ENCODE results near the gene FCGR2B. TPM values are rescaled to one million over a fixed set of nuclear protein-coding genes. Genes with fewer than 3 reads are reported as not detected.
"Not testable (repeated sequence)": the region's sequence is repeated elsewhere in the genome, so short reads cannot be mapped to it uniquely, and the experiment has no call there.

FCGR2B gene
- total RNA-seq, result 43.4 TPM
- long read RNA-seq, transcript FCGR2B-201 (7 exons, 1,440 nt), result major isoform, 10 of 18 reads
- long read RNA-seq, partial matches to known transcripts, result 4 of 18 reads
- long read RNA-seq, other reads (novel, unspliced or antisense), result 4 of 18 reads

GRCh38 chr1:161662684-161663339, at the start of gene FCGR2B:
FCGR2B (plus strand) TSS chr1:161663143; CDS start chr1:161663242, 99 bp downstream.
- DNase-seq (ENCODE audit: low spot score), result not testable (repeated sequence)

DNA sequence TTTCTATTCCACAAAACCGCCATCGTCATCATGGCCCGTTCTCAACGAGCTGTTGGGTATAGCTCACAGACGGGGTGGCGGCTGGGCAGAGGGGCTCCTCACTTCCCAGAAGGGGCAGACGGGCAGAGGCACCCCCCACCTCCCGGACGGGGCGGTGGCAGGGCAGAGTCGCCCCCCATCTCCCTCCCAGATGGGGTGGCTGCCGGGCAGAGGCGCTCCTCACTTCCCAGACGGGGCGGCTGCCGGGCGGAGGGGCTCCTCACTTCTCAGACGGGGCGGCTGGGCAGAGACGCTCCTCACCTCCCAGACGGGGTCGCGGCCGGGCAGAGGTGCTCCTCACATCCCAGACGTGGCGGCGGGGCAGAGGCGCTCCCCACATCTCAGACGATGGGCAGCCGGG, 46.5 kb upstream of the FCGR2B start:
- not testable (repeated sequence) for DNase-seq (ENCODE audit: low spot score)

GRCh38 chr1:161618517-161618916, 44.4 kb upstream of the FCGR2B start:
- DNase-seq (ENCODE audit: low spot score), result not testable (repeated sequence)

- not testable (repeated sequence) for DNase-seq (ENCODE audit: low spot score)
These were observed 42.5 kb upstream of the FCGR2B start for GRCh38 chr1:161620399-161620798.

DNA sequence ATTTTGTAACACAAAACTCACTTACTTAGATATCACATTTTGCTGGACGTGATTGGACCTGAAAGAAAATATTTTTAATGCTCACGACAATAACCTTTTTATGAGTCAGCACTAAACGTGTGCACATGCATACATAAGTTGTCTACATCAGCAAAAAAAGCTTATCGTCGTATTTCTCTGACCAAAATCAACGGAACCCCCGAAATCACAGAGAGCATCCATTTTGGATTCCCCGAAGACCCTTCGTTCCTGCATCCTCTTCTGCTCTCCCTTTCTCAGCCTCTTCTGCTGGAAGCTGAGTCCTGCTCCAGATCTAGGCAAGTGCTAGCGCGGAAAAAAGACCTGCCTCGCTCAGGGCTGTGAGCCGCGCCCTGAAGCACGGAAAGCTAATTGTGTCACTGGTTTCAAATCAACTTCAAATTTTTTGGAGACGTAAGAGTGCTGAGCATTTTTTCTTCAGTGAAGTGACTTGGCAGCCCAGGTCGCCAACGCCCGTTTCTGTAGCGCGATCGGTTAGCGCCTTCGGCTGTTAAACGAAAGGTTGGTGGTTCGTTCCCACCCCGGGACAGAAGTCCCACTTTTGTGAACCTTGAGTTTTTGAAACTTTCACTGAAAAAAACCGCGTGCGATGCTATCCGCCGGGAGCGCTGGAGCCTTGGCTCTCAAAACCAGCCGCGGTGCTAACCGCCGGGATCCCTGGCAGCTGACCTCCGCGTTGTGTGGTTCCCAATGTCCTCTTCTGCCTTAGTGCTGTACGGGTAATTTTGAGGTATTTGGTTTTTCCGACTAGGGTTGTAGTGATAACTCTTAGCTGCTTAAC, 41.6 kb upstream of the FCGR2B start:
- DNase-seq (ENCODE audit: low spot score), result not testable (repeated sequence)

DNA sequence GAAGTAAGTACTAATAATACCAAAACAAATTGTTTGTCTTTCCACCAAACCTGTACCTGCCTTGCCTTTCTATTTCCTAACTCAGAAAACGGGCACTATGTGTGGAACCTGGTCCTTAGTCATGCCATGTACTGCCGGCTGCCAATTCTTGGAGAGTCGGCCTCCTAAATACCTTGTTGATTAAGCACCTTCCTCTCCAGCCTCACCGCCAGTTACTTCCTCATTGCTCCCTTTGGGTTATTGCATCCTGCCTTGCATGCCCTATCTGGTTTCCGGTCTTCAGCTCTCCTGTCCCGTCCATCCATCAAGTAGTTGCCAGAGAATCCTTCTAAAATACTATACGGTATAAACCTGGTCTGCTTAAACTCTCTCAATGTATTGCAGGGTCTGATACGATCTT, 40.9 kb upstream of the FCGR2B start:
- not testable (repeated sequence) for DNase-seq (ENCODE audit: low spot score)

- DNase-seq (ENCODE audit: low spot score), result not testable (repeated sequence)
These were observed 39.4 kb upstream of the FCGR2B start for GRCh38 chr1:161623401-161624051.

DNA sequence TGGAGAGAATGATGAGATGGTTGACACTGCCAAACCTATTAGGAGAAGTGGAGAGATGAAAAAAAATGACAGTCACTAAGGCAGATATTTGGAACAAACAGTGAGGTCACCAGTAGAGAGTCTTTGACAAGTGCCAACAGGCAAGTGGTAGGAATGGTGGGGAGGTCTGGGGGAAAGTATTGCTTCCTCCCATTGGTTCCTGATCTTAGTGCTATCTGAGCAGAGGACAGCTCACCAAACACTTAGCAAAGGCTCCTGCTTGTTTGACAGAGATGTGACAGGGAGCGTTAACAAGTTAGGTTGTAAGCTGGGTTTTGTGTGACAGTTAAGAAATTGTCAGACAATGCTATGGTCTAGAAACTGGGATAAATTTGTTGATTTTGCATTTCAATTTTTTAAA, 38.3 kb upstream of the FCGR2B start:
- not testable (repeated sequence) for DNase-seq (ENCODE audit: low spot score)

DNA sequence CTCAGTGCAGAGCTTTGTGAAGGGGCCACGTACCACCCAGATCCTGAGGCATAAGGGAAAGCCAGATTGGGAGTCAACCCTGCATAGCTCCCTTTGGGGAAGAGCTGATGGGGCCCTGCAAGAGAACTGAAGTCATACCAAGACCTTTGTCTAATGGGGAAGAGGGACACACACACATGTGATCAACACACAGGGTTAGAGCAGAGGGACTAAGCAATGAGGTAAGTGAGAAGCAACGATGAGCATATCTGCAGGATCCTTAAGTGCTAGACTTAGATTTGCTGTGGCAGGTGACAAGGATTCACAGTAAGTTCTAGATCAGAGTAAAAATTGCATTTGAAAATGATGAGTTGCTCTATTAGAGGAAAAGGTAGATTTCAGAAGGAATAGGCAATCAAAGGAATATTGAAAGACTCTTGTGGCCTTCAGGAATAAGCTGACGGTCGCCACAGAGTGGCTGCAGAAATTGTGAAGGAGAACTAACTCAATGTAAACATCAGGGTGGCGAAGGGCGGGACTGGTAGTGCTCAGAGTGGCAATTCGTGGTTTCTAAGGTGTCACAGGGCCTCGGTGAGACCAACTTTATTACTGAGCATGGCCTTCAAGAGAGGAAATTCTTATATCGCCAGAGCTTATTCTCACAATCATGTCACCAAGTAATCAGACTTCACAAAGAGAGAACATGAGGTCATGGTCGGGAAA, 36.3 kb upstream of the FCGR2B start:
- DNase-seq (ENCODE audit: low spot score), result not testable (repeated sequence)

GRCh38 chr1:161630128-161630742, 32.7 kb upstream of the FCGR2B start:
- not testable (repeated sequence) for DNase-seq (ENCODE audit: low spot score)

GRCh38 chr1:161631076-161631475, 31.9 kb upstream of the FCGR2B start, which contains the start of gene FCGR3B:
FCGR3B (minus strand) TSS chr1:161631176; CDS start chr1:161631094, 82 bp downstream.
- DNase-seq (ENCODE audit: low spot score), result no peak

DNA sequence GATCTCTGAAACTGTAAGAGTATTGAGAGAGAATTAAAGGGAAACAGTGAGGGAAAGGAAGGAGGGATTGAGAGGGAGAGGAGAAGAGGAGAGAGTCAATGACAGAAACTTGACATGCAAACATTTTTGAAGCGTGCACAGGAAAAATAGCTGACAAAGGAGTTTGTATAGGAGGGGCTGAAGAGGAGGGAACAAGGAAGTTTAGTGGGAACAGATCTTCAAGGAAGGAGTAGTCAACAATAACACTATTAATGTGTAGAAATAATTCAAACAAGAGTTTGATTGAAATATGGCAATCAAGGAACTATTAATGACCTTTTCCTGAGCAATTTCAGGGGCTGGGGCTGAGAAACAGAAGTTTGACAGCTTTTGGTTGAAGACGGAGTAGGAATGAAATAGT, 27.9 kb upstream of the FCGR2B start:
- not testable (repeated sequence) for DNase-seq (ENCODE audit: low spot score)

DNA sequence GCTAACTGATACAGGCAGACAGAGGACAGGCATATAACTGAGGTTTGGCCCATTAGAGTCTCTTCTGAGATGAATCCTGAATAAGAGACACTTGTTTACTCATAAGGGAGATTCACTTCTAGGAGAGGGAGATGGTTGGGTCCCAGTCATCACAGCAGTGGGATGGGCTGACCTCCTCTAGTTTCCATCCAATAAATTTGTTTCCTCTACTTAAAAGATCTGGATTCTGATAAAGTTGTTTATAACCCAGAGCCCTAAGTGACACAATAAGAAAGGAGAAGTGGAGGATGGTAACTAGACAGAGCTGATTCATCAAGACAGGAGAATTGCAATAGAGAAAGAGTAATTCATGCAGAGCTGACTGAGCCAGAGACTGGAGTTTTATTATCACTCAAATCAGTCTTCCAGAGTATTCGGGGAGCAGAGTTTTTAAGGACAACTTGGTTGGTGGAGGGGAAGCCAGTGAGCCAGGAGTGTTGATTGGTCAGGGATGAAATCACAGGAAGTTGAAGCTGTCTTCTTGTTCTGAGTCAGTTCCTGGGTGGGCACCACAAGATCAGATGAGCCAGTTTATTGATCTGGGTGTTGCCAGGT, 26.7 kb upstream of the FCGR2B start:
- DNase-seq (ENCODE audit: low spot score), result not testable (repeated sequence)

DNA sequence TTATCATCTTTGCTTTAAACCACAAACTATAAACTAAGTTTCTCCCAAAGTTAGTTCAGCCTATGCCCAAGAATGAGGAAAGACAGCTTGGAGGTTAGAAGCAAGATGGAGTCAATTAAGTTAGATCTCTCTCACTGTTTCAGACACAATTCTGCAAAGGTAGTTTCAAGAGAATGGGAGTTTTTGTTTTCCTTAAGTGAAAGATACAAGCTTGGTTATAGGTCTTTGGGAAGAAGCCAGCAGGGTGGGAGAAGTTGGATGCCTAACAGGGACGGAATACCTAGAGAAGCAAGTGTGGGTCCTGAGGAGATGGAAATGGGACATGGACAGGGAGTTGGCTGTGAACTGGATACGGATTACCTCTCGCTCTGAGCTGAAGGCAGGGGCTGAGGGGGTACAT, 26.0 kb upstream of the FCGR2B start:
- not testable (repeated sequence) for DNase-seq (ENCODE audit: low spot score)

DNA sequence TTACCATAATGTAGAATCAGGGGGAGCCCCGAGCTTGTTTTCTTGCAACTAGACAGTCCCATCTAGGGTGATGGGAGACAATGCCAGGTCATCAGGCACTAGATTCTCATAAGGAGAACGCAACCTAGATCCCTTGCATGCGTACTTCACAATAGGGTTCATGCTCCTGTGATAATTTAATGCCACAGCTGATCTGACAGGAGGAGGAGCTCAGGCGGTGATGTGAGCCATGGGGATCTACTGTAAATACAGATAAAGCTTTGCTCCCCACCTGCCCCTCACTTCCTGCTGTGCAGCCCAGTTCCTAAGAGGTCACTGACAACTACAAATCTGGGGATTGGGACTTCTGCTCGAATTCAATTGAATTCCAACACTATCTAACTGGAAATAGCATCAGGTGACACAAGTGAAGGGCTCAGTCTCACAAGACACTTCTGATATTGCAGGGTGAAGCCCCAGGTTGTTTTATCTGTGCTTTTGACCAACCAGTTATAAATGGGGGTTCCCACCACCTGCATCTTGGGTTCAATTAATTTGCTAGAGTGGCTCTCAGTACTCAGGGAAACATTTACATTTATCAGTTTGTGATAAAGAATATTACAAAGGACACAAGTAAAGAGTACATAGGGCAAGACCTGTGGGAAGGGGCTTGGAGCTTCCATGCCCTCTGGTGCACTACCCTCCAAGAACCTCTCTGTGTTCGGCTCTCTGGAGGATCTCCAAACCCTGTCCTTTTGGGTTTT, 24.5 kb upstream of the FCGR2B start:
- DNase-seq (ENCODE audit: low spot score), result not testable (repeated sequence)

GRCh38 chr1:161639203-161639602, 23.7 kb upstream of the FCGR2B start:
- DNase-seq (ENCODE audit: low spot score), result not testable (repeated sequence)

DNA sequence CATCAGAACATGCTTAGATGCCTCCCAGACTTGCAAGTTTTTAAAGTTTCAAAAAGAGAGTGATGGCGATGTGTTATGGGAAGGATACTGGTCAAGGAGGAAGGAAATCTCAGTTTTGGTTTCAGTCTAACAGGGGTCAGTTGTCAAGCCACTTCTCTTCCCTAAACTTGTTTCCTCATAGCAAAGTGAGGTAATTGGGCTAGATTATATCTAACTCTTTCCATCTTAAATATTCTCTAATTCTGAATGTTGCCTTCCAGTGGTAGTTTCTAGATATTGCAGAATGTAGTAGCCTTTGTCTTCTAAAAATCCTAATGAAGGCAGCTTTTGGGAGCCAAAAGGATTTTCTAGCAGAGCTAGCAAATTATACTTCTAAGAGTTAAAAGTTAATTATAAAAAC, 20.2 kb upstream of the FCGR2B start:
- DNase-seq (ENCODE audit: low spot score), result not testable (repeated sequence)

DNA sequence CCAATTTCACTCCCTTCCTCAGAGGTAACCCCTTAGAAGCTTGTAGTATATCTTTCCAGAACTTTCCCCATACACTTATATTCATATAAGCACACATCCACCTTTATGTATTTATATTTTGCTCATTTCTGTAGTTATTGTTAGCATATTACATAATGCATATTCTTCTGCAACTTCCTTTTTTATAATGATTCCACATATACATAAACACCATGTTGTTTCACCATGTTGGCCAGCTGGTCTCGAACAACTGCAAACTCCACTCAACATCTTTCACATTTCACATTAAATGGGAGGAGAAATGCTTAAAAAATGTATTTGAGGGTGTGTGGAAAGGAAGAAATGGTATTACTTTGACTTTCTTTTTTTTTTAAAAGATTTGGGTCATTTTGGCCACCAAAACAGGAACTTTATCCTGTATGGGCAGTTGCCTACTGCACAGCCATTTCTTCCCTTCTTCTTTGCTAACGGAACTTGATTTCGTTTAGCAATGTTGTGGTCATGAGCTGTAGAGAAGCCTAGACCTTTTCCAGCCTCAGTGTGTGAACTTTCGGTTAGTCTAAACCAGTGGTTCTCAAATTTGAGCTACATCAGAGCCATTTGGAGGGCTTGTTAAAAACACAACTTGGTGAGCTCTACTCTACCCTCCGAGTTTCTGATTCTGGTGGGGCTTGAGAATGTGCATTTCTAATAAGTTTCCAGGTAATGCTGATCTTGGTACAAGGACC, 19.3 kb upstream of the FCGR2B start:
- DNase-seq (ENCODE audit: low spot score), result not testable (repeated sequence)

- DNase-seq (ENCODE audit: low spot score), result not testable (repeated sequence)
These were observed 18.1 kb upstream of the FCGR2B start for GRCh38 chr1:161644855-161645254.

All from mesenteric fat pad (tissue), 1 donor.